RKO (cell line): ENCODE results near the gene OR51V1.
"Not testable (repeated sequence)": the region's sequence is repeated elsewhere in the genome, so short reads cannot be mapped to it uniquely, and the experiment has no call there.

Experiments used
- DNase-seq: peaks from one replicate; pipeline ENCODE4 v3.0.0-alpha.2; 2016; ENCODE audit warnings: low spot score

OR51V1 gene

DNA sequence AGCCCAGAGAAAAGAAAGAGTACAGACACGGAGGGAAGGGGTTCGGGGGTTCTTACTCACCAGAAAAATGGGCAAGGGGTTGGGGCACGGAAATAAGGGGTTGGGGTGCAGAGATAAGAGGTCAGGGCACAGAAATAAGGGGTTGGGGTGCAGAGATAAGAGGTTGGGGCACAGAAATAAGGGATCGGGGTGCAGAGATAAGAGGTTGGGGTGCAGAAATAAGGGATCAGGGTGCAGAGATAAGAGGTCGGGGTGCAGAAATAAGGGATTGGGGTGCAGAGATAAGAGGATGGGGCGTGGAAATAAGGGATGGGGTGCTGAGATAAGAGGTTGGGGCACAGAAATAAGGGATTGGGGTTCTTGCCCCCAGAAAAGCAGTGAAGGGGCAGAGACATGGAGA, 35.7 kb downstream of the OR51V1 start:
- not testable (repeated sequence) for DNase-seq

DNA sequence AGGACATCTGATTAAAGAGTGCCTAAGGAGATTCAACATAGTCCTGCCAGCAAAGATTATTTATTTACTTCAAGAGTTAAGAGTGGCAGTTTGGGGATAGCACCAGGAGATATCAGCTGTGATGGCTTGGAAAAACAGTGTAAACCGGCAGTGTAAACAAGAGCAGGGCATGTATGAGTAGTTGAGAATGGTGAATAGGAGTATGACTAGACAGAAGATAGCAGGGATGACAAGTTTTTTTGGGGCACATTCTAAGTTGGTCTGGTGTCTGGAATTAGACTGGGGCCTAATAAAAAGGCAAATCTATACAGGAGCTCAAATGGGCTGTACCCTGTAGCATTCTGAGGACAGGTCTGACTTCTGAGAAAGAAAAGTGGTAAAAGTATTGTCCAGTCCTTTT, 39.4 kb downstream of the OR51V1 start:
- DNase-seq: not testable (repeated sequence)

DNA sequence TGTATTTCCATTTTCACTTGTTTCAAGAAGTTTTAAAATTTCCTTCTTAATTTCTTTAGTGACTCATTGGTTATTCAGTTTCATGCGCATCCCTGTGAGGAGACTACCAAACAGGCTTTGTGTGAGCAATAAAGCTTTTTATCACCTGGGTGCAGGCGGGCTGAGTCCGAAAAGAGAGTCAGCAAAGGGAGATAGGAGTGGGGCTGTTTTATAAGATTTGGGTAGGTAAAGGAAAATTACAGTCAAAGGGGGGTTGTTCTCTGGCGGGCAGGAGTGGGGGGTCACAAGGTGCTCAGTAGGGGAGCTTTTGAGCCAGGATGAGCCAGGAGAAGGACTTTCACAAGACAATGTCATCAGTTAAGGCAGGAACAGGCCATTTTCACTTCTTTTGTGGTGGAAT, 40.3 kb downstream of the OR51V1 start:
- DNase-seq: not testable (repeated sequence)

DNA sequence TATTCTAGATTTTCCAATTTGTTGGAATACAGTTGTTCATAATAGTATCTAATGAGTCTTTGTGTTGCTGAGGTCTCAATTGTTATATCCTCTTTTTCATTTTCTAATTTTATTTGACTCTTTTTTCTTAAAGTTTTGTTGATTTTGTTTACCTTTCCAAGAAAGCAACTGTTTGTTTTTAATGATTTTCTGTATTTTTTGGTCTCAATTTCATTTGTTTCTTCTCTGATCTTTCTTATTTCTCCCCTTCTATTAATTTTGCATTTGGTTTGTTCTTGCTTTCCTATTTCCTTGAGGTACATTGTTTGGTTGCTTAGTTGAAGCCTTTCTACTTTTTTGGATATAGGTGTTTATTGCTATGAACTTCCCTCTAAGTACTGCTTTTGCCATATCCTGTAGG, 40.7 kb downstream of the OR51V1 start:
- DNase-seq: no peak

DNA sequence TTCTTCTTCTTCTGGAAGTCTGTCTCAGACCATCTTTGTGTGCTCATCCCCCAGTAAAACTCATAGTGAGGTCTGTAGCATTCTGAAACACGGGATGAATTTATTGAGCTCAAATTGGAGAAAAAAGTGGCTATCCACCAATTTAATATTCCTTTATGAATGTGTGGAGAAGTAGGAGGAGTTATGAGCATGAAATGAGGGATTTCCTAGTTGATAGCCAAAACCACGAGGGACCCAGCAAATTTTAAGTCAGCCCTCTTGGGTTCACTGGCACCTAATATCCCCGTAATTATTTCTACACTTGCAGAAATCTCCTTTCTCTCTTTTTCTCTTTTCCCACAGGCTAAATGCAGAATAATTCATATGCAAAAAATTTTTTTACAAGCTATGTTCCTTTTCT, 45.8 kb downstream of the OR51V1 start, which contains the start of gene OR52A1:
TSS of gene OR52A1 (minus strand) at position 101 of the 400 bp plus-strand sequence. CDS start 2,388 bp downstream, outside the sequence.
- no peak for DNase-seq

DNA sequence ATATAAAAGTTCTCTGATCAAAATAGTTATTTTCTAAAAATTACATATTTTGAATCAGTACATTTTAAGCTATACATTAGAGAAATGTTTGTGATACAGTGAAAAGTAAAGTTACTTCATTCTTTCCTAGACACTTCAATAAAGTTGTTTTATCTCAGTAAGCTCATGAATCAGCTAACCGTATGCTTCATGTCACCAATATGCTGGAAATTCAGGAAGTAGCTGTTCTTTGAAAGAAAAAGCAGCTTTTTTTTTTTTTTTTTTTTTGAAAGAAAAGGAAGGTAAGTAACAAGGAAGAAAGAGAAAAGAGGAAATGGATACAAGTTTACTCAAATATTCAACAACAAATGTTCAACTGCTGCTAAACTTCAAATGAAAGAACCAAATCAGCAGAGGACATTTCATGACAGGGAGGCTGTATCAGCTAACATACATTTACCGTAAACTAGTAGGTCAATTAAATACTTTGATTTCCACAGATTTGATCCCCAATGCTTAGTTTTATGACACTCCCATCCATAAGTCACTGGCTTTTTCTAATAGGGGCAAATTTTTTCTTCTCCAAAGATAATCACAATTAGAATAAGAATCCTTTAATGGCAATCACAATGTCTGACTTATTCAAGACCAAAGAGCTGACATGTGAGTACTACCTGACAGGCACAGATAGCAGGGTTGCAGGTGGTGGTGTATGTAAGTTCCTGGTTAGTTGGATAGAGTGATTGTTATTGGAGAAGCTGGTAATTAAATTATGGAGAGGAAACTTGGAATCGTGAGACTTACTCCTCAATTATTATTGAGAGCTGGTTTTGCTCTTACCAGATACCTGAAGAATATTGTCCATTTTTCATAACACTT, 46.7 kb downstream of the OR51V1 start:
- no peak for DNase-seq

DNA sequence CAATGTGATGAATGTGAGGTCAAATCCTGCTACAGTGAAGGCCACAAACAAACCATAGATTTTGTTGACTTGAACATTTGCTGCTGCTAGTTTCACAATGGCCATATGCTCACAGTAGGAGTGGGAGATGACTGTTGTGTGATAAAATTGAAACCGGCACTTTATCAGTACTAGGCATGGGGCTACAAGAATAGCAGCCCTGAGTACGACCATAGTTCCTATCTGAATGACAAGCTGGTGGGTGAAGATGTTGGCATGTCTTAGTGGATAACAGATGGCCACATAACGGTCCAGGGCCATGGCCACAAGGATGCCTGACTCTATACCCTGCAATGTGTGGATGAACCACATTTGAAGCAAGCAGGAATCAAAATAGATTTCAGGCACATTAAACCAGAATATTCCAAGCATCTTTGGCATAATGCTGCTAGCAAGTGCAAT, 48.7 kb downstream of the OR51V1 start:
- no peak for DNase-seq
